ENCODE measurements around the gene SLC2A9.
A peak's percentile ranks its signal among the peaks of the same experiment; 100 is the strongest.

The SLC2A9 gene

DNA sequence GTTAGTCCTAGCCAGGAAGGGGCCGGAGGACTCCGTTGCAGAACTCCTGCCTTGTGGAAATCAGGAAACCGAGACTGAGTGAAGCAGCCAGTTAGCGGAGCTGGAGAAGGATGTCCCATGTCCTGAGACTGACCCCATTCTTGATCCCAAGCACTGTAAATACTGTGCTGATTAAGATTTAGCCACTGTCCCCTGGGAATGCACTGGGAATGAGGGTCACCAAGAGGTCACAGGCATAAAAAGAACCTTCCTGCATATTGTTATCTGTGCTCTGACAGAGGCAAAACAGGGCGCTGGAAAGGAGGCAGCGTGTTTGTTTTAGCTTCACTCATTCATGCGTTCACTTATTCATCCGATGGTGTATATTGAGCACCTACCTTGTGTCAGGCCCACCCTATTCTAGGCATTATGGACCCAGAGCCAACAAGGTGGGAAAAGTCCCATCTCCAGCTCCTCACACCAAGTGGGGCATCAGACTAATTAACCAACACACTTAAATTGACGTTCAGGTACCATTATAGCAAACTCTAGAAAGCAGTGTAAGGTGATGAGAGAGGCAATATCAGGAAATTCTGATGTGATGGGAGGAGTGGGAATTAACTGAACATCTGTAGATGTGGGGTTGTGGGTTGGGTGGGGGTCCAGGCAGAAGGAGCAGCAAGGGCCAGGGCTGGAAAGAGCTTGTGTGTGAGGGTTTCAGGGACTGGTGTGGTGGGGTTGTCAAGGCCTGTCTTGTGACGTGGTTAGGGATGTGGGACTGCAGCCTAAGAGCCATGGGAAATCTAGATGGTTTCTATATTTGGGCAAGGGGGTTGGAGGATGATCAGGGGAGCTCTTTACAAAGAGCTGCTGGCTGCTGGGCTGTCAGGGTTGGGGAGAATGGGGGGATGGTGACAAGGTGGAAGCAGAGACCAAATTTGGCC lies 10.6 kb upstream of the SLC2A9 start:
- Mint-ChIP-seq H3K27ac (no peak overlapping the region), H3K9me3 (no peaks in the 10 kb centered on the region), H3K4me3 (no peak overlapping the region), H3K4me1 (peaks cover 16% of the 10 kb centered on the region), H3K36me3 (no peaks in the 10 kb centered on the region)
- ATAC-seq (no peak), DNase-seq (ENCODE audit: low spot score in 2 of 2) (no peak)

DNA sequence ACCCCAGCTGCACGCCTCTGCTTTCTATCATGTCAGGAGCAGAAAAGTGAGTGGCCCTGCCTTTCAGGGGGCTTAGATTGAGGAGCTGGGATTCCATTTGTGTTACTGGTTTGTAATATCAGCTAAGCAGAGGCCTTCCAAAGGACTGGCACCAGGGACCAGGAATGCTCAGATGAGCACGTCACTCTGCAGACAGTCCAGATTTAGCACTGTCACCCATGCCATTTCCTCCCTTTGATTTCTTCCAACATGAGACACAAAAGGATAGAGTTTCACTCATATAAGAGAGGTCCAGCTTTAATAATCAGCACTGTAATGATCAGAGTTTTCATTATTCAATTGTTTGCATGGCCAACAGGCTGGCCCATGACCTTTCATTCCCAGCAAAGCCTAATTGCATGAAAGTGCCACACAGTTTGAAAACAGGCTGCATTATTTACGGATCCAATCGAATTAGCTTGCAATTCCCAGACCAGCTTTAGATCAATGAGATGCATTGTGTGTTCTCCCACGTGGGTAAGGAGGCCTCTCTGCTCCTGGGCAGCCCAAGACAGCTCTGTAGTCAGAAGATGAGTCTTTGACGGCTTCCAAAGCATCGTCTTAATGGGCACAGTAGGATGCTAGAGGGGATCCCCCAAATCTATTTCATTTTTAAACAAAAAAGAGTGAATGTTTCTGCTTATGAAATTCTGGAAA lies 9.8 kb upstream of the SLC2A9 start:
- Mint-ChIP-seq H3K4me1 (peaks cover 16% of the 10 kb centered on the region), H3K27ac (no peak overlapping the region), H3K9me3 (no peaks in the 10 kb centered on the region), H3K36me3 (no peaks in the 10 kb centered on the region), H3K4me3 (no peak overlapping the region)
- ATAC-seq (no peak), DNase-seq (ENCODE audit: low spot score in 2 of 2) (no peak)

DNA sequence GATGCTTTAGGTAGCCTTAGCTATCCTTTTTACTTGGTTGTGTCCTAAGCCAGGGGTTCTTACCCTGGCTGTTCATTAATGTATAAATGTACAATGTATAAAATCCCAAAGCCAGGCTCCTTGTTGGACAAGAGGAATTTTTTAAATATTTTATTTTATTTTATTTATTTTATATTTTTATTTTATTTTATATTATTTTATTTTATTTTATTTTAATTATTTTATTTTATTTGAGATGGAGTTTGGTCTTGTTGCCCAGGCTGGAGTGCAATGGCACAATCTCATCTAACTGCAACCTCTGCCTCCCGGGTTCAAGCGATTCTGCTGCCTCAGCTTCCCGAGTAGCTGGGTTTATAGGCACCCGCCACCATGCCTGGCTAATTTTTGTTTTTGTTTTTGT lies 8.1 kb upstream of the SLC2A9 start:
- no peak for DNase-seq (ENCODE audit: low spot score in 2 of 2)
- no peak overlapping the region for H3K4me3 Mint-ChIP-seq
- peaks cover 16% of the 10 kb centered on the region for H3K4me1 Mint-ChIP-seq
- no peaks in the 10 kb centered on the region for H3K36me3 Mint-ChIP-seq
- H3K27ac Mint-ChIP-seq, result no peak overlapping the region
- ATAC-seq, result no peak
- no peaks in the 10 kb centered on the region for H3K9me3 Mint-ChIP-seq

DNA sequence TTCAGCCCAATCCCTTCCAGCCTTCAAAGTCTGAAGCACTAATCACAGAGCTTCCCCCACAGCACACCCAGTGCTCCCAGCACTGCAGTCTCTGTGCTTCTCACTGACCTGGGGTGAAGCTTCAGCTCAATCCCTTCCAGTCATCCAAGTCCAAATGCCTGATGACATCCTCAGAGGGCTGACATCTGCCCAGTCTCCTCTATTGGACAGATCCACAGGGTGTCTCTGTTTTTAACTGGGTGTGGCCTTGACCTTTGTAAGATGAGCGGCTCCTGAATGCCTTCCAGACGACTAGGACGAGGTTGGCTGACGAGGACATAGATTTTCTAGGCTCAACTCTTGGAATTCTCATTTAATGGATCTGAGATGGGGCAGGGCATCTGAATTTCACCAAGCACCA lies 7.6 kb upstream of the SLC2A9 start:
- no peak overlapping the region for H3K4me3 Mint-ChIP-seq
- no peak for ATAC-seq
- no peaks in the 10 kb centered on the region for H3K9me3 Mint-ChIP-seq
- no peaks in the 10 kb centered on the region for H3K36me3 Mint-ChIP-seq
- no peak overlapping the region for H3K27ac Mint-ChIP-seq
- H3K4me1 Mint-ChIP-seq, result peaks cover 17% of the 10 kb centered on the region
- DNase-seq (ENCODE audit: low spot score in 2 of 2), result no peak

DNA sequence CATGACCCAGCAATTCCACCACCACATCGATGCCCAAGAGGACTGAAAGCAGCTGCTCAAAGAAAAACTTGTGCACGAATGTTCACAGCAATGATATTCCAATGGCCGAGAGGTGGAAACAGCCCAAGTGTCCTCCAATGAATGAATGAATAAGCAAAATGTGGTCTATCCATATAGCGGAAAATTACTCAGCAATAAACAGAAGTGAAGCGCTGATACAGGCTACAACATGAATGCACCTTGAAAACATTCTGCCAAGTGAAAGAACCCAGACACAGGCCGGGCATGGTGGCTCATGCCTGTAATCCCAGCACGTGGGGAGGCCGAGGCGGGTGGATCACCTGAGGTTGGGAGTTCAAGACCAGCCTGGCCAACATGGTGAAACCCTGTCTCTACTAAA lies 5.2 kb upstream of the SLC2A9 start:
- ATAC-seq (no peak), DNase-seq (ENCODE audit: low spot score in 2 of 2) (no peak)
- Mint-ChIP-seq H3K4me1 (peaks cover 6% of the 10 kb centered on the region), H3K36me3 (no peaks in the 10 kb centered on the region), H3K9me3 (no peaks in the 10 kb centered on the region), H3K4me3 (no peak overlapping the region), H3K27ac (no peak overlapping the region)

DNA sequence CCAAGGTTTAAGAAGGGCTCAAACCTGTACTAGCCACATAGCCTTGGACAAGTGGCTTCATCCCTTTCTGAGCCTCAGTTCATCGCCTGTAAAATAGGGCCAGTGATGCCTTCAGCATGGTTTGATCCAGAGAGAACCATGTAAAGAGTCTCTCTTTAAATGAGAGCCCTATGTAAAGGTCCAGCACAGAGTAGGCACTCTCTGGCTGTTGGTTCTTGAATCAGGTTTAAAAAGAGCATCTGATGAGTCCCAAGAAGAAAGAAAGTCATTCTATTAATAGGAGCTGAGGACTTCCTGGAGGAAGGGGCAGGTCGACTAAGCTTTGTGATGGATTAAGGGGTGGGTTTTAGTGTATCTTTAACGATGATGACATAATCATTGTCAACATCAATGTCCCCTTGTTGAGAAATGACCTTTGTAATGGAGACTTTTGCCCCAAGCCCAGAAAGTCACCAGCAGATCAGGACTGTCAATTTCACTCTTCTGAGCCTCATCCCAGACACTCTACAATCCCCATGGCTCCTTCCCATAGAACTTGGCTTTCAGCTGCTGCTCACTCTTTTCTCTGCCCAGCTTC lies 4.0 kb upstream of the SLC2A9 start:
- H3K4me3 Mint-ChIP-seq, result no peak overlapping the region
- H3K9me3 Mint-ChIP-seq, result no peaks in the 10 kb centered on the region
- peaks cover 6% of the 10 kb centered on the region for H3K4me1 Mint-ChIP-seq
- no peak for ATAC-seq
- DNase-seq (ENCODE audit: low spot score in 2 of 2), result no peak
- peak overlapping the region; percentile 37 for H3K27ac Mint-ChIP-seq
- H3K36me3 Mint-ChIP-seq, result no peaks in the 10 kb centered on the region

DNA sequence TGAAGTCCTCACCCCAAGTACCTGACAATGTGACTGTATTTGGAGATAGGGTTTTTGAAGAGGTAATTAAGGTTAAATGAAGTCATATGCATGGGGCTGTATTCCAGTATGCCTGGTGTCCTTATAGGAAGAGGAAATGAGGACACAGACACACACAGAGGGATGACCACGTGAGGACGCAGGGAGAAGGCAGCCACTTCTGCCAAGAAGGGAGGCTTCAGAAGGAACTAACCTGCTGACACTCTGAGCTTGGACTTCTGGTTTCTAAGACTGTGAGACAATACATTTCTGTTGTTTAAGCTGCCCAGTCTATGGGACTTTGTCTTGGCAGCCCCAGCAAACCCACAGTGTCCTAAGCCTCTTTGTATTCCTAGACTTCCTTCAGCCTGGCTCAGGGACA lies 3.0 kb upstream of the SLC2A9 start:
- Mint-ChIP-seq H3K36me3 (no peaks in the 10 kb centered on the region), H3K27ac (no peak overlapping the region), H3K9me3 (no peaks in the 10 kb centered on the region), H3K4me1 (peaks cover 11% of the 10 kb centered on the region), H3K4me3 (no peak overlapping the region)
- ATAC-seq, result no peak
- no peak for DNase-seq (ENCODE audit: low spot score in 2 of 2)

DNA sequence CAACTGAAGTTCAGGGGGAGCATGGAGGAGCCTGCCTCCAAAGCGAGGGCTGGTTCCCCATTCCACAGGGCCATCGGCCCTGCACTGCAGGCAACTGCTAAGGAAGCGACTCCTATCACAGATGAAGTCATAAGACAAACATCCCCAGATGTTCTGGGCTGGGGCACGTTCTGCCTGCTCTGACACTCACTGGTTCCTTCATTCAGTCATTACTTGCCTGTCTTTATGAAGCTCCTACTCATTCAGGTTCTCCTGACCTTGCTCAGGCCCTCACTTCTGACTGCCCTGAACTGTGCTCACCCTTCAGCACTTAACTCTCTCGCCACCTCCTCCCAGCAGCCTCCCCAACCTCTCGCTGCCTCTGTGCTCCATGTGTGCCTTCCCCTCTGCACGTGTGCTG lies 2.5 kb upstream of the SLC2A9 start:
- Mint-ChIP-seq H3K4me1 (peaks cover 16% of the 10 kb centered on the region), H3K27ac (no peak overlapping the region), H3K4me3 (no peak overlapping the region), H3K36me3 (no peaks in the 10 kb centered on the region), H3K9me3 (no peaks in the 10 kb centered on the region)
- DNase-seq (ENCODE audit: low spot score in 2 of 2), result no peak
- ATAC-seq, result peak; percentile 35

DNA sequence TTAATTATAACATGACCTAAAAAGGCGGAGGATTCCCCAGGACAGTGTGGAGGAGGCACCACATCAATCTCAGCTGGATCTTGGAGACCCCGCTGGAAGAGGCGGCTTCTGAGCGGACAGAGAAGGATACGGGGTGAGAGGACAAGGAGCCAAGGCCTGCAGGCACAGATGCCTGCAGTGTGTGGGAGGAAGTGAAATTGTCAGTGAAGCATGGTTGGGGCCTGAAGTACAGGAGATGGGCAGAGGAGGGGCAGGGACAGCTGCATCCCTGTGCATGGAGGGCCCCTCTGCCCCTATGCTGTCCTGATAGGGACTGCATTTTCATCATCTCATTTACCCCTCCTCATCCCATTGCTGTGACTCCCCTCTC lies 1.7 kb upstream of the SLC2A9 start:
- DNase-seq (ENCODE audit: low spot score in 2 of 2) (no peak), ATAC-seq (no peak)
- no peak overlapping the region for H3K4me3 Mint-ChIP-seq
- no peaks in the 10 kb centered on the region for H3K9me3 Mint-ChIP-seq
- peaks cover 24% of the 10 kb centered on the region for H3K4me1 Mint-ChIP-seq
- peak overlapping the region; percentile 30 for H3K27ac Mint-ChIP-seq
- H3K36me3 Mint-ChIP-seq, result peaks cover 5% of the 10 kb centered on the region

DNA sequence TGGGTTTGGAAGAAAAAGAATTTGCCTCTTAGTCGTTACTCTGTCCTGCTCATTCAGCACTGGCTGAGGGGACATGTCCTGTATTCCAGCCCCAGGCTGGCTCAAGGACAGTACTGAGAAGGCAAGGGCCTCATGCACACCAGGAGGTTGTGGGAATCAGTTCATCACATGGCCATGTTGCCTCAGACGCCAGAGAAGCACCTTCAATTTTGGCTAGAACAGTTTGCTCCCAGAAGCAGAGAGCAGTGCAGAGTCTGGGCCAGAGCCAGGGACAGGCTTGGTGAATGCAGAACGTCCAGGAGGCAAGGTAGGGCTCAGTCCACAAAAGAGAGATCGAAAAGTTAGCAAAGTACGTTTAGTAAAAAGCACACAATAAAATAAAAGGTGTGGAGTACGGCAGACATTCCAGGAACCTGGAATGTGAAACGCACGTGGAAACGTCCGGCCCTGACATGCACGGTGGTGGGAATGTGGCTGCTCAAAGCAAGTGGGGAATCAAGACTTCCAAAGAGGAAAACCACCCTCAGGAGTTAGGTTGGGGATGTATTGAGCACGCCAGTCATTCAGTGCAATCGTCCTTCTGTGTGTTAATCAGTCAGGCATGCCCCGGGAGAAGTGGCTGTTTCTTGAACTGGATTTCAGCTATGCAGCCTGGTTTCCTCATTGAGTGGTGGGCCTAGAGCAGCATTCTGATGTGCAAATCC lies 1.2 kb upstream of the SLC2A9 start:
- H3K4me3 Mint-ChIP-seq, result no peak overlapping the region
- DNase-seq (ENCODE audit: low spot score in 2 of 2) (no peak), ATAC-seq (no peak)
- H3K27ac Mint-ChIP-seq, result peak overlapping the region; percentile 30
- peaks cover 28% of the 10 kb centered on the region for H3K4me1 Mint-ChIP-seq
- H3K9me3 Mint-ChIP-seq, result no peaks in the 10 kb centered on the region
- peaks cover 5% of the 10 kb centered on the region for H3K36me3 Mint-ChIP-seq

DNA sequence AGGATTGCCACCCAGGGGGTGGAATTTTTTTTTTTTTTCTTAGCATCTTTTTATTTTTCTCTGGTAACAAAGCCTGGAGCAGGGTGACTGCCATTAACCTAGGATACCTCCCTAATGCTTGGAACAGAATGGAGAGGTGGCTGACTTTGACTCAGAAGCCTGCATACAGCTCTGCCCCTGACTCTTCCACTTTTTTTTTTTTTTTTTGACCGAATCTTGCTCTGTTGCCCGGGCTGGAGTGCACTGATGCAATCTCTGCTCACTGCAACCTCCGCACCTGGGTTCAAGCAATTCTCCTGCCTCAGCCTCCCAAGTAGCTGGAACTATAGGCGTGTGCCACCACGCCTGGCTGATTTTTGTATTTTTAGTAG lies 341 bp upstream of the SLC2A9 start:
- DNase-seq (ENCODE audit: low spot score in 2 of 2) (no peak), ATAC-seq (no peak)
- H3K4me1 Mint-ChIP-seq, result peaks cover 28% of the 10 kb centered on the region
- H3K9me3 Mint-ChIP-seq, result no peaks in the 10 kb centered on the region
- H3K27ac Mint-ChIP-seq, result no peak overlapping the region
- no peak overlapping the region for H3K4me3 Mint-ChIP-seq
- peaks cover 5% of the 10 kb centered on the region for H3K36me3 Mint-ChIP-seq

DNA sequence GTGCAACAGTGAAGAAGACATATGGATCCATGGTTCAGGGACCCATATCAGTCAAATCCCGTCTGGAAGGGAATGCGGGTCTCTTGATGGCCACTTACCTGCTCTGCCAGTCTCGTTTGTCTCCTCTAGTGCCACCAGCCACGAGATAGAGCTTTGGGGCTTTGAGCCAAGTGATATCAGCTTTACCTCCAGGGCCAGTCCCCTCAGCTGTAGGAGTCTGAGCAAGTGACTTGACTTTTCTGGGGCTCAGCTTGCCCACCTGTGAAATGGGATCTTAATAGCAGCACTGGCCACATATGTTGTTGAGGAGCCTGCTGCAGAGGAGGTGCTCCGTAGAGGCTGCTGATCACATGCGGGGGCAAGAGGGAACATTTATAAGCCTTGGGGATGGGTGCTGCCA lies 1.2 kb downstream of the SLC2A9 start:
- peak overlapping the region; percentile 80 for H3K4me3 Mint-ChIP-seq
- H3K4me1 Mint-ChIP-seq, result peaks cover 28% of the 10 kb centered on the region
- no peak for DNase-seq (ENCODE audit: low spot score in 2 of 2)
- H3K36me3 Mint-ChIP-seq, result peaks cover 5% of the 10 kb centered on the region
- ATAC-seq, result no peak
- H3K27ac Mint-ChIP-seq, result no peak overlapping the region
- no peaks in the 10 kb centered on the region for H3K9me3 Mint-ChIP-seq

DNA sequence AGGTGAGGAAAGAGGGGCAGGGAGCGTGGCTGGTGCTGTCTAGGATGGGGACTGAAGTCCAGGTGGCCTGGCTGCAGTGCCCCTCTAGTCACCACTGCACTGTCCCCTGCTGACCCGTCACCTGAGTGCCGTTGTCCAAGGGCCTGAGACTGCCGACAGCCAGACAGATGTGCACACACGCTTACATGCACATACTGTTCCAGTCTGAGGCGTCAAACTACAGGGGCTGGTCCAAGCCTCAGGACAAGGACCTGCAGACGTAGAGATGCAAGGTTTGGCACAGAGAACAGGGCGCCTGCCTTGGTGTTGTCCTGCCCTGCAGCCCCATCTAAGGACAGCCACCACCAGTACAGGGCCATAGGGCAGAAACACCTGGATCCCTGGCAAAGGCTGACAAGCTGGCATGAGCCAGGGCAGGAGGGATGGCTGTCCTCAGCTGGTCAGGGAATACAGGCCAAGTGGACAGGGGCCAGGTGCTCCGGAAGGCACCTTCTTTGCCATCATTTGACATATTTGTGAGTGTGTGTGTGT lies 1.7 kb downstream of the SLC2A9 start:
- H3K36me3 Mint-ChIP-seq, result peaks cover 5% of the 10 kb centered on the region
- ATAC-seq (no peak), DNase-seq (ENCODE audit: low spot score in 2 of 2) (no peak)
- peak overlapping the region; percentile 92 for H3K27ac Mint-ChIP-seq
- no peaks in the 10 kb centered on the region for H3K9me3 Mint-ChIP-seq
- peaks cover 28% of the 10 kb centered on the region for H3K4me1 Mint-ChIP-seq
- peak overlapping the region; percentile 80 for H3K4me3 Mint-ChIP-seq

DNA sequence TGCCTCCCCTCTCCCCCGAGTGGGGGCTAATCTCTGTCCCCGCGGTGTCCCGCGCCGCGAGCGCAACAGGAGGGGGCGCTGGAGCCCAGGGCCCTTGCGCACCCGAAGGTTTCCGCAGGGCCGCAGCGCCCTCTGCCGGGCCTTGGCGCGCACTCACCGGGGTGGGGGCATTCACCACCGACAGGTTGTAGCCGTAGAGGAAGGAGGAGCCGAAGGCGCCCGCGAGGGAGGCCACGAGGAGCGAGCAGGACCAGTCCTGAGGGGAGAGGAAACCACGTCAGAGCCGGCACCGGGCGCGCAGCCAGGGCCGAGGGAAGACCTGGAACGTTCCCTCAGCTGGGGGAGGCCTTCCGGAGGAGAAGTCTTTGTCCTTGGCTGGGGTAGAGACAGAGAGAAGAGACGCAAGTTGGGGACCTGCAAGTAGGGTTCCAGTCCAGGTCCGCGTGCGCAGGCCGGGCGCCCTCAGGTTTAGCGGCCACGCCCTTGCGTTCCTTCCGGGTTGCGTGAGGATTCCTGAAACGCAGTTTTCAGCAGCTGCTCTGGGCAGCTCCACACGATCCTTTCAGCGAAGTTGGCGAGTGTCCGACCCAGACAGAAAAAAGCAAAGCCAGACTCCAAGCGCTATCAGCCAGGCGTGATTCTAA lies 2.4 kb downstream of the SLC2A9 start:
- Mint-ChIP-seq H3K27ac (peak overlapping the region; percentile 92), H3K36me3 (peaks cover 5% of the 10 kb centered on the region), H3K9me3 (no peaks in the 10 kb centered on the region), H3K4me3 (peak overlapping the region; percentile 80), H3K4me1 (peaks cover 26% of the 10 kb centered on the region)
- DNase-seq (ENCODE audit: low spot score in 2 of 2), result peak; percentile 91 to 96
- peak; percentile 98 for ATAC-seq

Measured in stimulated activated effector memory CD8-positive, alpha-beta T cell treated with anti-CD3 and anti-CD28 coated beads, Interleukin-12 subunit alpha, Interleukin-12 subunit beta, amount 100 ng/mL, for 72 hours (primary cell).